Fibroblast of peridontal ligament (primary cell): Measurements from ENCODE around the gene SLIT1.
A peak's percentile ranks its signal among the peaks of the same experiment; 100 is the strongest.
"Not testable (repeated sequence)": the region's sequence is repeated elsewhere in the genome, so short reads cannot be mapped to it uniquely, and the experiment has no call there.

Experiments used
- DNase-seq: peaks from one replicate; pipeline ENCODE4 v3.0.0-alpha.2; 2010; ENCODE audit errors: extremely low read depth

The SLIT1 gene

GRCh38 chr10:97046456-97047082 lies 139.2 kb downstream of the SLIT1 start:
- DNase-seq, result no peak

GRCh38 chr10:97043563-97043855 lies 142.2 kb downstream of the SLIT1 start:
- no peak for DNase-seq

GRCh38 chr10:97042716-97043562 lies 142.8 kb downstream of the SLIT1 start:
- no peak for DNase-seq

- DNase-seq, result no peak
Measured at GRCh38 chr10:97042081-97042480, 143.7 kb downstream of the SLIT1 start.

GRCh38 chr10:97040706-97041105 lies 145.1 kb downstream of the SLIT1 start:
- no peak for DNase-seq

- no peak for DNase-seq
Measured at GRCh38 chr10:97040248-97040584, 145.5 kb downstream of the SLIT1 start.

- DNase-seq, result no peak
Measured at GRCh38 chr10:97039538-97040247, 146.1 kb downstream of the SLIT1 start.

GRCh38 chr10:97038688-97039087 lies 147.1 kb downstream of the SLIT1 start:
- DNase-seq, result no peak

GRCh38 chr10:97037365-97038361 lies 148.1 kb downstream of the SLIT1 start:
- peak; percentile 74 for DNase-seq

GRCh38 chr10:97034958-97035769 lies 150.6 kb downstream of the SLIT1 start:
- DNase-seq, result no peak

GRCh38 chr10:97034301-97034700 lies 151.5 kb downstream of the SLIT1 start:
- no peak for DNase-seq

GRCh38 chr10:97033841-97034240 lies 151.9 kb downstream of the SLIT1 start:
- not testable (repeated sequence) for DNase-seq

- no peak for DNase-seq
Measured at GRCh38 chr10:97032624-97033023, 153.1 kb downstream of the SLIT1 start.

GRCh38 chr10:97031459-97031858 lies 154.3 kb downstream of the SLIT1 start:
- no peak for DNase-seq

GRCh38 chr10:97030894-97031293 lies 154.9 kb downstream of the SLIT1 start:
- DNase-seq, result no peak

GRCh38 chr10:97029271-97029670 lies 156.5 kb downstream of the SLIT1 start:
- no peak for DNase-seq

GRCh38 chr10:97028832-97029178 lies 157.0 kb downstream of the SLIT1 start:
- no peak for DNase-seq

- DNase-seq, result peak; percentile 27
Measured at GRCh38 chr10:97028126-97028831, 157.5 kb downstream of the SLIT1 start.

- peak; percentile 57 for DNase-seq
Measured at GRCh38 chr10:97025613-97026242, 160.0 kb downstream of the SLIT1 start.
